HepG2 (cell line): ENCODE measurements around the gene BICDL1. TPM values are rescaled to one million over a fixed set of nuclear protein-coding genes. Genes with fewer than 3 reads are reported as not detected.

Experiments
- ATAC-seq: fragments of 200-7000 bp; cut with Tn5 transposase; 3 replicates; pipeline ENCODE4 v1.9.1; 2020; ENCODE audit warnings: mild to moderate bottlenecking, moderate library complexity
- BruUV-seq: library from RNA; stranded (reverse); fragments of 400-500 nt; replicated peaks from 2 replicates; lab custom pipeline; 2021; lab: Mats Ljungman, UMichigan
- CTCF ChIA-PET: fragments of 300-600 bp; formaldehyde crosslinking; extraction: SDS; loops from one replicate; lab custom pipeline; 2021; ENCODE audit warnings: low total read pairs, inconsistent platforms, low intra/inter-chr PET ratio; lab: Yijun Ruan, JAX
- POLR2A ChIA-PET: fragments of 350-600 bp; sonication (Branson Sonifier 250); formaldehyde crosslinking; loops from one replicate; lab custom pipeline; 2020; ENCODE audit warnings: antibody characterized with exemption, inconsistent platforms; lab: Yijun Ruan, JAX
- DNase-seq: peaks from one replicate; pipeline ENCODE4 v3.0.0-alpha.2; 2015; ENCODE audit warnings: low spot score
- FAIRE-seq: peaks from 3 replicates; lab custom pipeline; 2011; peaks lifted over from hg19 to GRCh38; lab: Jason Lieb, UNC
- H2AFZ ChIP-seq: one replicate; pipeline ENCODE4 v1.6.1; 2011; ENCODE audit warnings: low read length, inconsistent platforms
- H3K27ac ChIP-seq: fragments of 300-600 bp; 3 replicates; pipeline ENCODE4 v1.8.0; 2011; ENCODE audit warnings: mixed run types, mild to moderate bottlenecking, mixed read lengths, low read length, inconsistent platforms; ENCODE audit not compliant: insufficient read depth; ENCODE audit errors: extremely low read length
- H3K27me3 ChIP-seq, 2 experiments: fragments of 200-600 bp in 1 of 2; 2 replicates in 1 of 2; 3 replicates in 1 of 2; pipeline versions ENCODE4 v1.6.0 to v1.8.0; 2011; ENCODE audit warnings: low read length in 2 of 2, mild to moderate bottlenecking in 2 of 2, moderate library complexity in 2 of 2, inconsistent platforms in 1 of 2; ENCODE audit not compliant: insufficient read depth in 2 of 2, control insufficient read depth in 1 of 2
- H3K36me3 ChIP-seq, 2 experiments: fragments of 200-600 bp in 1 of 2; replicated peaks in 1 of 2; 2 replicates in 1 of 2; 3 replicates in 1 of 2; pipeline versions ENCODE4 v1.5.1 to v1.8.0; 2011; ENCODE audit warnings: low read length in 2 of 2, inconsistent platforms in 1 of 2; ENCODE audit not compliant: insufficient read depth in 2 of 2, control insufficient read depth in 1 of 2
- H3K4me1 ChIP-seq: 2 replicates; pipeline ENCODE4 v1.5.1; 2012; ENCODE audit warnings: low read length, inconsistent platforms; ENCODE audit not compliant: insufficient read depth
- H3K4me2 ChIP-seq: 2 replicates; pipeline ENCODE4 v1.6.0; 2011; ENCODE audit warnings: low read depth, low read length, inconsistent platforms
- H3K4me3 ChIP-seq, 3 experiments: fragments of 200-600 bp in 1 of 3; sonication (generic), shearing (Covaris generic) in 1 of 3; replicated peaks in 1 of 3; 2 replicates each; pipeline ENCODE4 v1.5.1; 2011 to 2016; ENCODE audit warnings: low read length in 3 of 3, inconsistent platforms in 2 of 3, low read depth in 2 of 3, mild to moderate bottlenecking in 2 of 3, control low read depth in 1 of 3, mixed read lengths in 1 of 3; ENCODE audit not compliant: insufficient read depth in 1 of 3
- H3K79me2 ChIP-seq: one replicate; pipeline ENCODE4 v1.6.1; 2011; ENCODE audit warnings: low read length, inconsistent platforms; ENCODE audit not compliant: insufficient read depth
- H3K9ac ChIP-seq: 2 replicates; pipeline ENCODE4 v1.6.0; 2011; ENCODE audit warnings: mild to moderate bottlenecking, low read depth, low read length, inconsistent platforms; ENCODE audit not compliant: insufficient read depth
- H3K9me3 ChIP-seq: 2 replicates; pipeline ENCODE4 v1.5.1; 2012; ENCODE audit warnings: mild to moderate bottlenecking, low read length
- H4K20me1 ChIP-seq: 2 replicates; pipeline ENCODE4 v1.6.0; 2011; ENCODE audit warnings: inconsistent platforms, mild to moderate bottlenecking, low read length, moderate library complexity; ENCODE audit not compliant: insufficient read depth
- BHLHE40 ChIP-seq: IDR thresholded peaks from 2 replicates; pipeline ENCODE4 v1.6.1; 2011; ENCODE audit warnings: low read length, improper control_type of control experiment
- CCDC6 ChIP-seq: sonication (generic); formaldehyde crosslinking; IDR thresholded peaks from 2 replicates; pipeline ENCODE4 v1.8.1; 2022; ENCODE audit warnings: mild to moderate bottlenecking, missing genetic modification reagents, moderate library complexity
- IKZF1 ChIP-seq: fragments of 450-650 bp; IDR thresholded peaks from 2 replicates; pipeline ENCODE4 v1.7.1; 2016
- JUN ChIP-seq: sonication (generic); formaldehyde crosslinking; IDR thresholded peaks from 2 replicates; pipeline ENCODE4 v1.4.0; 2020; ENCODE audit warnings: mild to moderate bottlenecking, missing genetic modification reagents
- NFKB2 ChIP-seq: sonication (generic); formaldehyde crosslinking; IDR thresholded peaks from 2 replicates; pipeline ENCODE4 v1.4.0; 2020; ENCODE audit warnings: missing genetic modification reagents, borderline replicate concordance
- RXRA ChIP-seq: sonication (generic); formaldehyde crosslinking; IDR thresholded peaks from 2 replicates; pipeline ENCODE4 v1.5.1; 2020; ENCODE audit warnings: missing genetic modification reagents
- ZBTB7A ChIP-seq: sonication (generic); formaldehyde crosslinking; IDR thresholded peaks from 2 replicates; pipeline ENCODE4 v1.8.0; 2022; ENCODE audit warnings: mild to moderate bottlenecking, missing genetic modification reagents
- ZNF12 ChIP-seq: sonication (generic); formaldehyde crosslinking; IDR thresholded peaks from 2 replicates; pipeline ENCODE4 v1.5.0; 2020; ENCODE audit warnings: missing genetic modification reagents
- ZNF703 ChIP-seq: sonication (generic); formaldehyde crosslinking; IDR thresholded peaks from 2 replicates; pipeline ENCODE4 v1.5.1; 2020; ENCODE audit warnings: missing genetic modification reagents, mild to moderate bottlenecking, moderate library complexity, borderline replicate concordance
- WGBS: methylation state at CpG from one replicate; pipeline ENCODE4 v1.1.6; 2017; ENCODE audit warnings: low lambda C conversion rate; 5-methylcytosine and 5-hydroxymethylcytosine counted together
- in situ Hi-C: cut with HindIII; loops from 2 replicates; pipeline ENCODE4 v1.10.0; 2017; ENCODE audit warnings: low pct_unique_long_range_greater_than_20kb; ENCODE audit not compliant: extremely low pct_ligation_motif_present
- intact Hi-C: fragments of 100-400 bp; cut with micrococcal nuclease; formaldehyde crosslinking; loops from one replicate; pipeline ENCODE4 v1.10.0; 2022; ENCODE audit not compliant: unreplicated experiment
- polyA plus RNA-seq, 8 experiments: library from polyadenylated mRNA; depleted of rRNA in 3 of 8; stranded (reverse) in 7 of 8; unstranded in 1 of 8; fragments of >200 nt; fragmentation: Illumina TruSeq in 4 of 8; extraction: Trizol in 4 of 8; gene quantifications; 2 replicates each; pipeline versions ENCODE4 v1.2.1 to v1.2.3, GENCODE V29; 2011 to 2016; ENCODE audit warnings: low read depth in 4 of 8, missing spikeins in 1 of 8, mixed read lengths in 1 of 8; ENCODE audit not compliant: insufficient read depth in 1 of 8
- total RNA-seq, 5 experiments: library from RNA; depleted of rRNA; stranded (reverse); fragments of >200 nt; fragmentation: Illumina TruSeq; extraction: Trizol; gene quantifications; 2 replicates each; pipeline ENCODE4 v1.2.3, GENCODE V29; 2016; ENCODE audit warnings: low read depth in 1 of 5
- TF ChIP-seq, protein P1 (sequence below): sonication (generic); formaldehyde crosslinking; IDR thresholded peaks from 2 replicates; pipeline ENCODE4 v1.5.1; 2020; ENCODE audit warnings: missing genetic modification reagents, mild to moderate bottlenecking, borderline replicate concordance
- TF ChIP-seq, protein P2 (sequence below): sonication (generic); formaldehyde crosslinking; IDR thresholded peaks from 2 replicates; pipeline ENCODE4 v1.5.0; 2020; ENCODE audit warnings: missing genetic modification reagents
- TF ChIP-seq, protein P3 (sequence below): sonication (generic); formaldehyde crosslinking; IDR thresholded peaks from 2 replicates; pipeline ENCODE4 v1.9.0; 2022; ENCODE audit warnings: low read depth, missing genetic modification reagents

Gene BICDL1
- total and polyA plus RNA-seq, 2 of the 13 experiments (the other 11 are each of a cell fraction or from before 2014, with no cell fraction given), result 3.6 to 9.7 TPM

DNA sequence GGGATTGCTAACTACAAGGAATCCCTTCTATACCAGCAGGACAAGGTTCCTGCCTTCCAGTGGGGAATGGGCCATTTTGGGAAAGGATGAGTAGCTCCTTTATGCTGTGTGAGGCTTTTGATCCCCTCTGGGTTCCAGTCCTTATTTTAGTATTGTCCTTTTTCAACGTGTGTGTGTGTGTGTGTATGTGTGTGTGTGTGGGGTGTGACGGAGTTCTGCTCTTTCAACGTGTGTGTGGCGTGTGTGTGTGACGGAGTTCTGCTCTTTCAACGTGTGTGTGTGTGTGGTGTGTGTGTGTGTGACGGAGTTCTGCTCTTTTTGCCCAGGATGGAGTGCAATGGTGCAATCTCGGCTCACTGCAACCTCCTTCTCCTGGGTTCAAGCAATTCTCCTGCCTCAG, 100.1 kb downstream of the BICDL1 start:
- no peak overlapping the region for H3K4me3 ChIP-seq
- no peaks in the 10 kb centered on the region for H3K36me3 ChIP-seq
- H2AFZ ChIP-seq, result no peak overlapping the region
- DNase-seq, result no peak
- H4K20me1 ChIP-seq, result no peaks in the 10 kb centered on the region; the same call in 1 of the 2 replicates
- intact Hi-C loops (no loop called here), in situ Hi-C loops (loop anchor here (5.0 kb wide), 1 partner anchor 97 kb away; no protein-coding TSS in a partner anchor)
- ChIA-PET CTCF (no interaction called here), POLR2A (no interaction called here)
- H3K27me3 ChIP-seq, result no peaks in the 10 kb centered on the region
- H3K27ac ChIP-seq, result no peak overlapping the region
- no peaks in the 10 kb centered on the region for H3K79me2 ChIP-seq
- TF ChIP-seq RXRA (CRISPR knock-in tag) (no peak), JUN (CRISPR knock-in tag) (no peak), NFKB2 (CRISPR knock-in tag) (no peak), ZNF12 (CRISPR knock-in tag) (no peak), IKZF1 (no peak), CCDC6 (CRISPR knock-in tag) (no peak)
- no TSS peak for BruUV-seq
- H3K4me2 ChIP-seq, result no peak overlapping the region
- peaks cover 36% of the 10 kb centered on the region for H3K4me1 ChIP-seq
- H3K9me3 ChIP-seq, result no peaks in the 10 kb centered on the region
- WGBS, result 80% methylated on average over 8 of the region's 8 CpGs
- FAIRE-seq, result no peak
- ATAC-seq, result no peak
- no peak overlapping the region for H3K9ac ChIP-seq

DNA sequence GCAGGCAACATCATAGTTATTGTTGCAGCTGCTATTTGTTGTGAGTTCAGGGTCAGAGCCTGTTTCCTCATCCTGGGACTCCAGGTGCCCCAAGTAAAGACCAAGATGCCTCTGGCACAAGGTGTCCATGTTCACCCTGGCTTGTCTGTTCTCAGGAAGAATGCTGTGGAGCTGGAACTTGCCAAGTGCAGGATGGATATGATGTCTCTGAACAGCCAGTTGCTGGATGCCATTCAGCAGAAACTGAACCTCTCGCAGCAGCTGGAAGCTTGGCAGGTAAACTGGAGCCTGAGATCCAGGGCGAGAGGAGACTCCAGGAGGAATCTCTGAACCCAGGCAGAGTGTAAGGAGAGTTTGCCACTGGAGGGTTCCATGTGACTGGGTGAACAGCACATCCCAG, 100.8 kb downstream of the BICDL1 start:
- Histone ChIP-seq H3K4me2 (no peak overlapping the region), H4K20me1 (no peaks in the 10 kb centered on the region; the same call in 1 of the 2 replicates), H3K36me3 (no peaks in the 10 kb centered on the region; a peak in 1 of 5 replicates), H3K9me3 (no peaks in the 10 kb centered on the region), H3K9ac (no peak overlapping the region), H3K4me3 (no peak overlapping the region), H2AFZ (no peak overlapping the region), H3K27ac (no peak overlapping the region), H3K4me1 (peaks cover 36% of the 10 kb centered on the region), H3K79me2 (no peaks in the 10 kb centered on the region), H3K27me3 (no peaks in the 10 kb centered on the region)
- in situ Hi-C loops, result loop anchor here (5.0 kb wide), 1 partner anchor 97 kb away; no protein-coding TSS in a partner anchor
- TF ChIP-seq, protein P1, sequence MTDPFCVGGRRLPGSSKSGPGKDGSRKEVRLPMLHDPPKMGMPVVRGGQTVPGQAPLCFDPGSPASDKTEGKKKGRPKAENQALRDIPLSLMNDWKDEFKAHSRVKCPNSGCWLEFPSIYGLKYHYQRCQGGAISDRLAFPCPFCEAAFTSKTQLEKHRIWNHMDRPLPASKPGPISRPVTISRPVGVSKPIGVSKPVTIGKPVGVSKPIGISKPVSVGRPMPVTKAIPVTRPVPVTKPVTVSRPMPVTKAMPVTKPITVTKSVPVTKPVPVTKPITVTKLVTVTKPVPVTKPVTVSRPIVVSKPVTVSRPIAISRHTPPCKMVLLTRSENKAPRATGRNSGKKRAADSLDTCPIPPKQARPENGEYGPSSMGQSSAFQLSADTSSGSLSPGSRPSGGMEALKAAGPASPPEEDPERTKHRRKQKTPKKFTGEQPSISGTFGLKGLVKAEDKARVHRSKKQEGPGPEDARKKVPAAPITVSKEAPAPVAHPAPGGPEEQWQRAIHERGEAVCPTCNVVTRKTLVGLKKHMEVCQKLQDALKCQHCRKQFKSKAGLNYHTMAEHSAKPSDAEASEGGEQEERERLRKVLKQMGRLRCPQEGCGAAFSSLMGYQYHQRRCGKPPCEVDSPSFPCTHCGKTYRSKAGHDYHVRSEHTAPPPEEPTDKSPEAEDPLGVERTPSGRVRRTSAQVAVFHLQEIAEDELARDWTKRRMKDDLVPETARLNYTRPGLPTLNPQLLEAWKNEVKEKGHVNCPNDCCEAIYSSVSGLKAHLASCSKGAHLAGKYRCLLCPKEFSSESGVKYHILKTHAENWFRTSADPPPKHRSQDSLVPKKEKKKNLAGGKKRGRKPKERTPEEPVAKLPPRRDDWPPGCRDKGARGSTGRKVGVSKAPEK, result no peak
- TF ChIP-seq, protein P2, sequence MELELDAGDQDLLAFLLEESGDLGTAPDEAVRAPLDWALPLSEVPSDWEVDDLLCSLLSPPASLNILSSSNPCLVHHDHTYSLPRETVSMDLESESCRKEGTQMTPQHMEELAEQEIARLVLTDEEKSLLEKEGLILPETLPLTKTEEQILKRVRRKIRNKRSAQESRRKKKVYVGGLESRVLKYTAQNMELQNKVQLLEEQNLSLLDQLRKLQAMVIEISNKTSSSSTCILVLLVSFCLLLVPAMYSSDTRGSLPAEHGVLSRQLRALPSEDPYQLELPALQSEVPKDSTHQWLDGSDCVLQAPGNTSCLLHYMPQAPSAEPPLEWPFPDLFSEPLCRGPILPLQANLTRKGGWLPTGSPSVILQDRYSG (CRISPR knock-in tag), result no peak
- TF ChIP-seq BHLHE40, result no peak
- no peak for TF ChIP-seq ZBTB7A (CRISPR knock-in tag)
- TF ChIP-seq, protein P3, sequence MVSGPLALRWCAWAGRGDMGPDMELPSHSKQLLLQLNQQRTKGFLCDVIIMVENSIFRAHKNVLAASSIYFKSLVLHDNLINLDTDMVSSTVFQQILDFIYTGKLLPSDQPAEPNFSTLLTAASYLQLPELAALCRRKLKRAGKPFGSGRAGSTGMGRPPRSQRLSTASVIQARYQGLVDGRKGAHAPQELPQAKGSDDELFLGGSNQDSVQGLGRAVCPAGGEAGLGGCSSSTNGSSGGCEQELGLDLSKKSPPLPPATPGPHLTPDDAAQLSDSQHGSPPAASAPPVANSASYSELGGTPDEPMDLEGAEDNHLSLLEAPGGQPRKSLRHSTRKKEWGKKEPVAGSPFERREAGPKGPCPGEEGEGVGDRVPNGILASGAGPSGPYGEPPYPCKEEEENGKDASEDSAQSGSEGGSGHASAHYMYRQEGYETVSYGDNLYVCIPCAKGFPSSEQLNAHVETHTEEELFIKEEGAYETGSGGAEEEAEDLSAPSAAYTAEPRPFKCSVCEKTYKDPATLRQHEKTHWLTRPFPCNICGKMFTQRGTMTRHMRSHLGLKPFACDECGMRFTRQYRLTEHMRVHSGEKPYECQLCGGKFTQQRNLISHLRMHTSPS, result no peak
- TF ChIP-seq ZNF703, result no peak
- BruUV-seq, result no TSS peak
- CTCF ChIA-PET, result no interaction called here
- intact Hi-C loops, result no loop called here
- POLR2A ChIA-PET, result no interaction called here
- 94% methylated on average over 2 of the region's 2 CpGs for WGBS
- no peak for DNase-seq
- FAIRE-seq, result no peak
- no peak for ATAC-seq
